Heart right ventricle (tissue), 16 donors: ENCODE results near the gene TWIST2. TPM values are rescaled to one million over a fixed set of nuclear protein-coding genes. Genes with fewer than 3 reads are reported as not detected.

Source experiments
- ATAC-seq, 8 donors: fragments of 200-7000 bp; cut with Tn5 transposase; one replicate each; pipeline ENCODE4 v1.9.1; 2020; ENCODE audit warnings: mild to moderate bottlenecking in 8 of 8, moderate library complexity in 8 of 8, moderate number of reproducible peaks in 1 of 8
- DNase-seq, 2 donors: peaks; one replicate each; pipeline ENCODE4 v3.0.0-alpha.2; 2020
- H3K27ac ChIP-seq, 10 donors: fragments of 200-600 bp; sonication (generic) in 2 of 10; one replicate each; pipeline versions ENCODE4 v1.5.0 to v1.8.0; 2020 to 2022; ENCODE audit warnings: mild to moderate bottlenecking in 3 of 10
- H3K27me3 ChIP-seq, 7 donors: fragments of 200-600 bp; one replicate each; pipeline ENCODE4 v1.8.0; 2021 to 2022; ENCODE audit warnings: mild to moderate bottlenecking in 2 of 7
- H3K36me3 ChIP-seq, 9 donors: fragments of 200-600 bp; sonication (generic) in 1 of 9; one replicate each; pipeline versions ENCODE4 v1.5.0 to v1.8.0; 2020 to 2022; ENCODE audit warnings: mild to moderate bottlenecking in 2 of 9
- H3K4me1 ChIP-seq, 9 donors: fragments of 200-600 bp; sonication (generic) in 1 of 9; one replicate each; pipeline versions ENCODE4 v1.5.0 to v1.8.0; 2020 to 2022; ENCODE audit warnings: mild to moderate bottlenecking in 4 of 9
- H3K4me3 ChIP-seq, 10 donors: fragments of 200-600 bp; sonication (generic) in 2 of 10; one replicate each; pipeline versions ENCODE4 v1.5.0 to v1.8.0; 2020 to 2022; ENCODE audit warnings: mild to moderate bottlenecking in 7 of 10, moderate library complexity in 2 of 10
- H3K9me3 ChIP-seq, 11 donors: fragments of 200-600 bp in 10 of 11; sonication (generic) in 2 of 11; one replicate each; pipeline versions ENCODE4 v1.5.0 to v1.8.0; 2013 to 2022; ENCODE audit warnings: mild to moderate bottlenecking in 2 of 11, control low read depth in 1 of 11, moderate library complexity in 1 of 11
- WGBS, 2 donors: extraction: QIAGEN DNeasy Blood & Tissue Kit; methylation state at CpG; one replicate each; pipeline ENCODE4 v1.1.7; 2013; ENCODE audit warnings: inconsistent platforms in 1 of 2; 5-methylcytosine and 5-hydroxymethylcytosine counted together
- intact Hi-C, 10 donors: fragments of 100-400 bp; cut with DNase I; formaldehyde crosslinking; loops; one replicate each; pipeline versions ENCODE4 v1.11.1 to v1.14.2; 2022
- polyA plus RNA-seq, 2 donors: library from polyadenylated mRNA; stranded (reverse); fragments of 200-250 nt; gene quantifications; one replicate each; pipeline ENCODE4 v1.2.3, GENCODE V29; 2013
- total RNA-seq, 10 donors: library from RNA; stranded (reverse); fragmentation: NEBNext Ultra II Directional in 3 of 10; extraction: Animal tissue kit (Norgen Biotek cat#: 25700) in 3 of 10; gene quantifications; one replicate each; pipeline versions ENCODE4 v1.2.1 to v1.2.4, GENCODE V29; 2021 to 2023
- TF ChIP-seq, protein P1 (sequence below), 9 donors: fragments of 200-600 bp; sonication (generic) in 2 of 9; IDR thresholded peaks; one replicate each; pipeline versions ENCODE4 v1.5.0 to v1.8.0; 2021 to 2022; ENCODE audit warnings: antibody characterized with exemption in 9 of 9, mild to moderate bottlenecking in 5 of 9, moderate library complexity in 1 of 9
- donor health status: Arrhythmogenic right ventricular cardiomyopathy.
- donor health status: ischemic (EF 13 %, LVEDD 7.1; RV severe dilation, severe dysfunction).
- donor health status: healthy with polysubstance abuse.
- donor health status: DM: no; HTN: yes; CAD: no.
- donor health status: DM: no; HTN: no; CAD: no.
- donor health status: ischemic (EF 25% LVEDD 6.9; RV normal size, moderate dysfunction).
- donor health status: ischemic (EF 25% LVEDD 5.7; RV mildly dilated, moderate dysfunction).
- donor health status: healthy.
- donor health status: DM: yes; HTN: yes; CAD: no.
- donor health status: Ischemic cardiomyopathy.
- donor health status: ischemic (EF 35%, LVEDD 5.7; RV mildly dilated, moderate dysfunction).
- donor health status: nonischemic (EF 11% LVEDD 7.7; RV severe dilation, severe dysfunction).
- donor health status: DM: yes; HTN: yes; CAD: no.
- donor health status: PGD.
- donor health status: ischemic (EF 29% LVEDD 5.4; RV normal size, mild dysfunction).
- donor health status: nonischemic (EF 23%, LVEDD 6.1; RV moderate dilation, normal function).

Gene TWIST2
- total and polyA plus RNA-seq, 12 donors = 0.19 to 3.5 (median 1.1) TPM

DNA sequence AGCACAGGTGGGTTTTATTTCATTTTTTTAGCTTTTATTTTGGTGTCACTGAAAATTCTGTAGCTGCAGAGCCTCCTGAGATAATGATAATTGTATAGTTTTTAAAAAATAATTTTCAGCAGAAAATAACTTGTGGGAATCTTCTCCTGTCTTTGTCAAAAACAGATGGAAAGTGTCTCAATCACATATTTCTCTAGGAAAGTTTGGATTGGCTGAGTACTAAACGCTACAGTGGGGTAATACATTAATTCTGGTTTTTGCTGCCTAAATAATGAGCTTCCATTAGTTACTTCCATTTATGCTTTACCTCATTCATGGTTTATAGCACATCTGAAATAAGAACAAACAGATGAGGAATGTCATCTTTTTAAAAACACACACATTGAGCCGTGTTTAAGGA lies 2.2 kb downstream of the TWIST2 start:
- H3K27ac ChIP-seq = no peak overlapping the region
- ATAC-seq = no peak
- H3K9me3 ChIP-seq = no peaks in the 10 kb centered on the region
- peaks cover 14 to 98% (median 85%) of the 10 kb centered on the region in 7 donors for H3K27me3 ChIP-seq
- TF ChIP-seq, protein P1, sequence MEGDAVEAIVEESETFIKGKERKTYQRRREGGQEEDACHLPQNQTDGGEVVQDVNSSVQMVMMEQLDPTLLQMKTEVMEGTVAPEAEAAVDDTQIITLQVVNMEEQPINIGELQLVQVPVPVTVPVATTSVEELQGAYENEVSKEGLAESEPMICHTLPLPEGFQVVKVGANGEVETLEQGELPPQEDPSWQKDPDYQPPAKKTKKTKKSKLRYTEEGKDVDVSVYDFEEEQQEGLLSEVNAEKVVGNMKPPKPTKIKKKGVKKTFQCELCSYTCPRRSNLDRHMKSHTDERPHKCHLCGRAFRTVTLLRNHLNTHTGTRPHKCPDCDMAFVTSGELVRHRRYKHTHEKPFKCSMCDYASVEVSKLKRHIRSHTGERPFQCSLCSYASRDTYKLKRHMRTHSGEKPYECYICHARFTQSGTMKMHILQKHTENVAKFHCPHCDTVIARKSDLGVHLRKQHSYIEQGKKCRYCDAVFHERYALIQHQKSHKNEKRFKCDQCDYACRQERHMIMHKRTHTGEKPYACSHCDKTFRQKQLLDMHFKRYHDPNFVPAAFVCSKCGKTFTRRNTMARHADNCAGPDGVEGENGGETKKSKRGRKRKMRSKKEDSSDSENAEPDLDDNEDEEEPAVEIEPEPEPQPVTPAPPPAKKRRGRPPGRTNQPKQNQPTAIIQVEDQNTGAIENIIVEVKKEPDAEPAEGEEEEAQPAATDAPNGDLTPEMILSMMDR (IDR thresholded peaks at IDR 0.05) = no peak
- intact Hi-C loops = no loop called here
- no peak for DNase-seq
- H3K4me3 ChIP-seq = peak overlapping the region in 6 of 10 donors; percentile 52 to 65 (median 58)
- no peaks in the 10 kb centered on the region for H3K36me3 ChIP-seq
- 71 to 78% methylated on average over 2 of the region's 2 CpGs for WGBS, 2 donors
- peaks cover 0 to 24% (median 10%) of the 10 kb centered on the region in 9 donors for H3K4me1 ChIP-seq

DNA sequence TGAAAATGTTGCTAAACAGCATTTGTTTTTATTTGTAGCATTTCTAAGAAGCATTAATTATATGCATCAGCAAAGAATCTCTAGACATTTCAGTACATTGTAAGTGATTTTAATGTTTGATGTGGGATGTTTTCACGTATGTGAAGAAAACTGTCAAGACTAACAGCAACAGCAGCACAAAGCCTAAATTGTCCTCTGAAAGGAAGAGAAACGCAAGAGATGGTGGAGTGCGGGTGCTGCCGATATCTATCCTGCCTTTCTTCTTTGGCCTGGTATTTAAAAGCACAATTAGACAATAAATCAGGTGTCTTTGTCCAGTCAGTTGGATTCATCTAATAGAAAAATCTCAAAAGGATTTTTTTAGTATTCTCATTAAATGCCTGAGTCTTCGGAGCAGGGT lies 3.1 kb downstream of the TWIST2 start:
- H3K4me3 ChIP-seq = no peak overlapping the region
- WGBS, 2 donors = 75 to 79% methylated on average over 5 of the region's 5 CpGs
- ATAC-seq = no peak
- TF ChIP-seq, protein P1 (IDR thresholded peaks at IDR 0.05) = no peak
- intact Hi-C loops = no loop called here
- no peak overlapping the region for H3K27ac ChIP-seq
- H3K36me3 ChIP-seq = no peaks in the 10 kb centered on the region
- H3K27me3 ChIP-seq = peaks cover 14 to 98% (median 81%) of the 10 kb centered on the region in 7 donors
- peaks cover 0 to 24% (median 10%) of the 10 kb centered on the region in 9 donors for H3K4me1 ChIP-seq
- DNase-seq = no peak
- H3K9me3 ChIP-seq = no peaks in the 10 kb centered on the region

DNA sequence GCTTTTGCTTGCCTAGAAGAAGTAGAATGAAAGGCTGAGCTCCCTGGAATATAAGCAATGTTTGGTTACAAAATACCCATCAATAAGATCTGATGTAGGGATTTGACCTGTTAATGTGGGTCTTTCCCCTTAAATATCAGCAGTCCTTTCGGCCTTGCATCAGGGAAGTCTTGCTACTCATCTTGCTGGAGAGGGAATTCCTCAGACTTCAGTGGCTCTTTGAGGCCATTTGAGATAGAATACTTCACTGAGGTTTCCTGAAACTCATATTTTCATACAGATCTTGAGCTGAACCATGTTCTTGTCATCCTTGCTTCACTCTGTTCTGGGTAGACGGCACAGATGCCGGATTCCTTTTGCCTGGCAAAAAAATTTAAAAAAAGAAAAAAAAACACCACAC lies 3.9 kb downstream of the TWIST2 start:
- no peak for DNase-seq
- H3K4me3 ChIP-seq = no peak overlapping the region
- 78 to 79% methylated on average over 3 of the region's 3 CpGs for WGBS, 2 donors
- TF ChIP-seq, protein P1 (IDR thresholded peaks at IDR 0.05) = no peak
- H3K36me3 ChIP-seq = no peaks in the 10 kb centered on the region
- intact Hi-C loops = no loop called here
- H3K27me3 ChIP-seq = peaks cover 9 to 95% (median 77%) of the 10 kb centered on the region in 7 donors
- H3K9me3 ChIP-seq = no peaks in the 10 kb centered on the region
- no peak overlapping the region for H3K27ac ChIP-seq
- no peak for ATAC-seq
- H3K4me1 ChIP-seq = peaks cover 0 to 18% (median 8%) of the 10 kb centered on the region in 9 donors

DNA sequence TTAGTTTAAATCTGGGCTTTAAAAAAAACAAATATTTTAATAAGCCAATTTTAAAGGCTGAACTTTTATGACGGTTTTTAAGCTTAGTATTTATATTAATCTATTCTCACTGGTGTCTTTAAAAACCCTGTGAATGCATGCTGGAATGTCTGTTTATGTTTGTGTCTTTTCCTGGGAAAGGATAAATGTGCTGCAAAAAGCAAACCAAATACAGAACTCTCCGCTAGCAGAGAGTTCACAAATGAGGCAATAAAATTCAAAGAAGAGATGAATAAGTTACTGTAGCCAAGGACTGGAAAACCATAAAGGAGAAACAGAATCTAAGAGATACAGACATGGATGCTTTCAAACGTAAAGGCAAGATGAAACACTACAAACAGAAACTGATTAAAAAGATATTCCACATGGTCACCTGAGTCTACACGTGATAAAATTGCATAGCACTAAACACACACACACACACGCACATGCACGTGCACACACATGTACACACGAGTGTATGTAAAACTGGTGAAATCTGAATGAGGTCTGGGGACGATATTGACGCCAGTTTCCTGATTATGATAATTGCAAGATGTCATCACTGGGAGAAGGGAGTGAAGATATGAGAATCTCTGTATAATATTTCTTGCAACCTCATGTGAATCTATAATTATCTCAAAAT lies 4.5 kb downstream of the TWIST2 start:
- H3K9me3 ChIP-seq = no peaks in the 10 kb centered on the region
- no peaks in the 10 kb centered on the region for H3K36me3 ChIP-seq
- intact Hi-C loops = no loop called here
- ATAC-seq (no peak), DNase-seq (no peak)
- TF ChIP-seq, protein P1 (IDR thresholded peaks at IDR 0.05) = no peak
- no peak overlapping the region for H3K27ac ChIP-seq
- peaks cover 4 to 89% (median 75%) of the 10 kb centered on the region in 7 donors for H3K27me3 ChIP-seq
- 69 to 71% methylated on average over 9 of the region's 9 CpGs for WGBS, 2 donors
- no peak overlapping the region for H3K4me3 ChIP-seq
- H3K4me1 ChIP-seq = peaks cover 0 to 13% (median 6%) of the 10 kb centered on the region in 9 donors
